Measurements from ENCODE around the gene HSF2BP.

- TF ChIP-seq CTCF (IDR thresholded peaks at IDR 0.05) = no peak
- TF ChIP-seq EZH2 (IDR thresholded peaks at IDR 0.05; ENCODE audit: borderline replicate concordance, insufficient read depth, low read depth, low read length, poor library complexity, severe bottlenecking) = no peak
These were observed 14.7 kb downstream of the HSF2BP start for GRCh38 chr21:43644609-43645008.
